Activated T-helper 1 cell treated with anti-CD3 and anti-CD28 coated beads, Interleukin-12 subunit alpha, Interleukin-12 subunit beta, Interleukin-2, Interleukin-4 antibody, amounts not matched to agents 30 ng/mL and 10 ng/mL and 1 ng/mL, durations not matched to agents 14 hours and 24 hours and 36 hours (primary cell): Measurements from ENCODE around the gene CACNA1C. TPM values are rescaled to one million over a fixed set of nuclear protein-coding genes. Genes with fewer than 3 reads are reported as not detected.

Experiments
- DNase-seq: peaks from one replicate; pipeline ENCODE4 v3.0.0; 2021; ENCODE audit warnings: low spot score
- H3K27ac Mint-ChIP-seq: one replicate; pipeline ENCODE4 v1.8.0; 2021; ENCODE audit warnings: mild to moderate bottlenecking, mixed read lengths
- H3K27me3 Mint-ChIP-seq: one replicate; pipeline ENCODE4 v1.8.0; 2022; ENCODE audit warnings: mild to moderate bottlenecking, moderate library complexity, mixed read lengths; ENCODE audit not compliant: insufficient read depth
- H3K36me3 Mint-ChIP-seq: one replicate; pipeline ENCODE4 v1.8.0; 2021; ENCODE audit warnings: low read depth, mixed read lengths
- H3K4me1 Mint-ChIP-seq: one replicate; pipeline ENCODE4 v1.8.0; 2021; ENCODE audit warnings: low read depth, mixed read lengths
- H3K4me3 Mint-ChIP-seq: one replicate; pipeline ENCODE4 v1.8.0; 2021; ENCODE audit warnings: mild to moderate bottlenecking, moderate library complexity, mixed read lengths
- H3K9me3 Mint-ChIP-seq: one replicate; pipeline ENCODE4 v1.8.0; 2021; ENCODE audit warnings: mixed read lengths
- intact Hi-C: fragments of 100-400 bp; cut with micrococcal nuclease; formaldehyde crosslinking; loops from one replicate; pipeline ENCODE4 v1.15.1; 2024
- total RNA-seq: library from RNA; stranded (reverse); gene quantifications from 2 replicates; pipeline ENCODE4 v1.2.3, GENCODE V29; 2022

CACNA1C gene
- total RNA-seq, 1 donor from 2014 or later, result 0.18 TPM

DNA sequence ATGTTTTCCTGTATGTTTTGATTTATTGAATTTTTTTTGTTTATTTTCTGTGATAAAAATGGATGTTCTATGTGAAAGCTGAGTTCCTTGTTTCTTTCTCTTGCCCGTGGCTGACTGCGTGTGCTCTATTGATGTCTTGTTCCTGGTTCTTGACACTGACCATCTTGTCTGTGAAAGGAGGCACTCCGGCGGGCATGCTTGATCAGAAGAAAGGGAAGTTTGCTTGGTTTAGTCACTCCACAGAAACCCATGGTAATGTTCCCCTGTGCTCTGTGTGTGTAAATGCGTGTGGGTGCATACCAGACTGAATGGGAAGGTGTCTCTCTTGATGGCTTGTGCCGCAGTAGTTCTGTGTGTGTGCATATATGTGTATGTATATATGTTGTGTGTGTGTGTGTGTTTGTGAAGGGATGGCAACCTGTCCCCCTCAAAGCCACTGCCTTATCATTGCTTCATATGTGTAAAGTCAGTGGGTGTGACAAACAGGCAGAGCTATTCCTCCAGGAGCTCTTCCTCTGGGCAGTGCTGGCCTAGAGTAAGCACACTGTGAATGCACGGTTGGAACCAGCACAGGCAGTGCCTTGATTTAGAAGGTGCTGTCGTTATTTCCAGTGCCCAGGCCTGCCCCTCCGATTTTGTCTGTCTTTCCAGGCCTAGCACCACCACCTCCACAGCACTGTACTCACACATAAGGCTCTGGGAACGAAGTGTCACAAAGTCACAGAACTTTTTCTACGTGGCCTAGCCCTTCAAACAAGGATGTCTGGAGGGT, 494.7 kb downstream of the CACNA1C start:
- Mint-ChIP-seq H3K36me3 (no peaks in the 10 kb centered on the region), H3K9me3 (no peaks in the 10 kb centered on the region), H3K27ac (no peak overlapping the region), H3K27me3 (no peaks in the 10 kb centered on the region), H3K4me1 (peaks cover 21% of the 10 kb centered on the region), H3K4me3 (no peak overlapping the region)
- no peak for DNase-seq
- intact Hi-C loops, result no loop called here

DNA sequence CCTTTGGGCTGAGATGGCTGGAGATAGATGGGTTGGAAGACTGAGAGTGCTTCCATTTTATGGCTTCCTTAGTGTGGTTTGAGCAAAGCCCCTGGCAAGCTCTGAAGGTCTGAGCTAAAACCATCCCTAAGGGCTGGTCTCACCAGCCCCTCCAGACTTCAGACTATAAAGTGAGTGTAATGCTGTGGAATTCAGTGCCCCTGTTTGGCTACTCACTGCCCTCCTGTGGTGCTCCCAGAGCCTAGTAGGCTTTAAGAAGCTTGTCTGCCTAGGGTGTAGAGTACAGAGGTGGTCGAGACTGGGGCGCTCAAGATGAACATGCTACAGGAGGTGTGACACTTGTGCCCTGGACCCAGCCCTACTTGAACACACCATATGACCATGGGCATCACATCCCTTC, 495.3 kb downstream of the CACNA1C start:
- Mint-ChIP-seq H3K4me3 (no peak overlapping the region), H3K27ac (no peak overlapping the region), H3K36me3 (no peaks in the 10 kb centered on the region), H3K4me1 (peaks cover 15% of the 10 kb centered on the region), H3K27me3 (no peaks in the 10 kb centered on the region), H3K9me3 (no peaks in the 10 kb centered on the region)
- intact Hi-C loops, result no loop called here
- DNase-seq, result no peak

GRCh38 chr12:2550561-2551411, 498.0 kb downstream of the CACNA1C start:
- Mint-ChIP-seq H3K36me3 (no peaks in the 10 kb centered on the region), H3K4me3 (no peak overlapping the region), H3K27ac (no peak overlapping the region), H3K9me3 (no peaks in the 10 kb centered on the region), H3K27me3 (no peaks in the 10 kb centered on the region), H3K4me1 (no peaks in the 10 kb centered on the region)
- intact Hi-C loops, result no loop called here
- DNase-seq, result no peak

GRCh38 chr12:2551412-2551900, 498.7 kb downstream of the CACNA1C start:
- no peak overlapping the region for H3K4me3 Mint-ChIP-seq
- intact Hi-C loops, result no loop called here
- H3K36me3 Mint-ChIP-seq, result no peaks in the 10 kb centered on the region
- no peak overlapping the region for H3K27ac Mint-ChIP-seq
- no peaks in the 10 kb centered on the region for H3K9me3 Mint-ChIP-seq
- DNase-seq, result no peak
- H3K4me1 Mint-ChIP-seq, result no peaks in the 10 kb centered on the region
- no peaks in the 10 kb centered on the region for H3K27me3 Mint-ChIP-seq

GRCh38 chr12:2552000-2552756, 499.4 kb downstream of the CACNA1C start:
- Mint-ChIP-seq H3K9me3 (no peaks in the 10 kb centered on the region), H3K4me3 (no peak overlapping the region), H3K27ac (no peak overlapping the region), H3K27me3 (peaks cover under 1% of the 10 kb centered on the region), H3K36me3 (no peaks in the 10 kb centered on the region), H3K4me1 (no peaks in the 10 kb centered on the region)
- no peak for DNase-seq
- intact Hi-C loops, result no loop called here

DNA sequence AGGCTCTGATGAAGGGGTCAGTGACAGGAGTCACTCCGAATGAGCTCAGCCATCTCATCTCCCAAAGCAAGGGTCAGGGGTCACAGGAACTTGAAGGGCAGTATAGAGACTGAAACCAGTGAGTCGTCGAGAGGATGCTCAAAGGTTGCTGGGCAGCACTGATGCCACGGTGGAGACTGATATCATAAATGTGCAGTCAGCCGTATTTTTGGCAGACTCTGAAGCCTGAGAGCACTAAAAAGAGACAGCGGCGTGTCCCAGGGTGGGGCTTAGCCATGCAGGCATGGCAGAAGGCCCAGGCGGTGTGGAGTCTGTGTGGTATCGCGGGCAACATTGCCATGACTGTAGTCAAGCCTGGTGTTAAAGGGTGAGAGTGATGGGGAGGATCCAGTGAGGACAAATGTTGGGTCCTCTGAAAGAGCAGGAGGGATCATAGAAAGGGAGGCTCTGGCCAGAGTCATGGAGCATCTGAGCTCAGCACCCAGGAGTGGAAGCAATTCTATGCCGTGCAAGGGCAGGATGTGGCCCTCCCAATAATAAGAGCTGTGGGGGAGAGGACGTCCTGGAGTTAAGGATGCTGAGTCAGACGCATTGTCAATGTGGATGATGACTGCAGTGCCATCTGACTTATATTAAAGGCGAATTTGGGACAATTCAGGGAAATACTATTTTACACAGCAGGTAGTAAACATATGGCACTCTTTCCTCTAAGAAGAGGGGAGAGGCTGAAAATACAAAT, 500.8 kb downstream of the CACNA1C start:
- intact Hi-C loops, result no loop called here
- Mint-ChIP-seq H3K9me3 (no peaks in the 10 kb centered on the region), H3K36me3 (no peaks in the 10 kb centered on the region), H3K27me3 (peaks cover 4% of the 10 kb centered on the region), H3K4me3 (no peak overlapping the region), H3K27ac (no peak overlapping the region), H3K4me1 (no peaks in the 10 kb centered on the region)
- no peak for DNase-seq

GRCh38 chr12:2555487-2556082, 502.8 kb downstream of the CACNA1C start:
- H3K36me3 Mint-ChIP-seq, result no peaks in the 10 kb centered on the region
- DNase-seq, result no peak
- H3K9me3 Mint-ChIP-seq, result no peaks in the 10 kb centered on the region
- no peaks in the 10 kb centered on the region for H3K4me1 Mint-ChIP-seq
- H3K4me3 Mint-ChIP-seq, result no peak overlapping the region
- H3K27me3 Mint-ChIP-seq, result peaks cover 4% of the 10 kb centered on the region
- H3K27ac Mint-ChIP-seq, result no peak overlapping the region
- intact Hi-C loops, result no loop called here

DNA sequence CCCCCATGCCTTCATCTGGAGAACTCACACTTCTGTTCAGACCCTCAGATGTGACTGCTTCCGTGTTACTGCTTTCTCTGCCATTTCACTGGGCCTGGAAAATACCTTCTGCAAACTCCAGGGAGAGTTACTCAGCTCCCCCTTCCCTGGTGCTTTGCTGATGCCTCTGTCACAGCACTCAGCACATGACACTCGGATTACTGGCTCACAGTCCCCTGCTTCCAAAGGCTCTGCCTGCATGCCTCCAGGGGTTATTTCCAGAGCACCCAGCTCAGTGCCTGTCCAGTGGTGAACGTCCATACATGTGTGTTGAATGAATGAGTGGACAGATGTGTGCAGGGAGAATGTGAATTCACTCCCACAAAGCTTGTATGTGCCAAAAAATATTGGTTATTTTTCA, 504.8 kb downstream of the CACNA1C start:
- Mint-ChIP-seq H3K27me3 (peaks cover 4% of the 10 kb centered on the region), H3K36me3 (no peaks in the 10 kb centered on the region), H3K4me3 (no peak overlapping the region), H3K27ac (no peak overlapping the region), H3K4me1 (no peaks in the 10 kb centered on the region), H3K9me3 (no peaks in the 10 kb centered on the region)
- intact Hi-C loops, result no loop called here
- no peak for DNase-seq

DNA sequence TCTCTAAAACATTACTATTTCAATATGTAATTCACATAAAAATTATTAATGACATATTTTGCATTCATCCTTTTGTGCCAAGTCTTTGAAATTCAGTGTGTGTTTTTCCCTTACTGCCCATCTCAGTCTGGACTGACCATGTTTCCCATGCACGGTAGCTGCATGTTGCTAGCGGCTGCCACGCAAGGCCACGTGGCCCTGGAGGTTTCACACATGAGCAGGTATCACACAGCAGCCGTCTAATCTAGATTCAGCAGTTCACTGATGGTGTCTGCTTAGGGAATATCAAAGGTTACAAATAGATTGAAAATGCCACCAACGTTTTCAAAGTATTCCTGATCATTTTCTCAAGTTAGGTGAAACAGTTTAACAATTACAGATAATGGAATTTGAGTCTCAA, 507.1 kb downstream of the CACNA1C start:
- Mint-ChIP-seq H3K9me3 (no peaks in the 10 kb centered on the region), H3K36me3 (no peaks in the 10 kb centered on the region), H3K27ac (no peak overlapping the region), H3K4me1 (no peaks in the 10 kb centered on the region), H3K4me3 (no peak overlapping the region), H3K27me3 (peaks cover 4% of the 10 kb centered on the region)
- intact Hi-C loops, result no loop called here
- DNase-seq, result no peak

- DNase-seq, result no peak
- H3K4me1 Mint-ChIP-seq, result no peaks in the 10 kb centered on the region
- H3K36me3 Mint-ChIP-seq, result no peaks in the 10 kb centered on the region
Measured at GRCh38 chr12:2560356-2560755, 507.6 kb downstream of the CACNA1C start.

GRCh38 chr12:2561367-2561766, 508.6 kb downstream of the CACNA1C start:
- H3K4me1 Mint-ChIP-seq, result no peaks in the 10 kb centered on the region
- peaks cover 4% of the 10 kb centered on the region for H3K27me3 Mint-ChIP-seq
- H3K27ac Mint-ChIP-seq, result no peak overlapping the region
- no peaks in the 10 kb centered on the region for H3K9me3 Mint-ChIP-seq
- no peaks in the 10 kb centered on the region for H3K36me3 Mint-ChIP-seq
- no peak overlapping the region for H3K4me3 Mint-ChIP-seq
- DNase-seq, result no peak
- intact Hi-C loops, result no loop called here

More at GRCh38 chr12:2560356-2560755, 507.6 kb downstream of the CACNA1C start:
- Mint-ChIP-seq H3K27ac (no peak overlapping the region), H3K9me3 (no peaks in the 10 kb centered on the region), H3K4me3 (no peak overlapping the region), H3K27me3 (peaks cover 4% of the 10 kb centered on the region)
- intact Hi-C loops, result no loop called here

- intact Hi-C loops, result no loop called here
- Mint-ChIP-seq H3K27ac (no peak overlapping the region), H3K9me3 (no peaks in the 10 kb centered on the region), H3K4me1 (no peaks in the 10 kb centered on the region), H3K36me3 (no peaks in the 10 kb centered on the region), H3K4me3 (no peak overlapping the region), H3K27me3 (peaks cover 1% of the 10 kb centered on the region)
- no peak for DNase-seq
Measured at GRCh38 chr12:2562400-2562799, 509.6 kb downstream of the CACNA1C start.
